Measurements from ENCODE around the gene UHRF1. TPM values are rescaled to one million over a fixed set of nuclear protein-coding genes. Genes with fewer than 3 reads are reported as not detected.
A peak's percentile ranks its signal among the peaks of the same experiment; 100 is the strongest.

Gene UHRF1
- total RNA-seq, 4 donors from 2014 or later: 3.4 to 21.7 (median 11.5) TPM

- H3K9me3 ChIP-seq: no peaks in the 10 kb centered on the region
- no peaks in the 10 kb centered on the region for H3K27me3 ChIP-seq
- TF ChIP-seq, protein P1, sequence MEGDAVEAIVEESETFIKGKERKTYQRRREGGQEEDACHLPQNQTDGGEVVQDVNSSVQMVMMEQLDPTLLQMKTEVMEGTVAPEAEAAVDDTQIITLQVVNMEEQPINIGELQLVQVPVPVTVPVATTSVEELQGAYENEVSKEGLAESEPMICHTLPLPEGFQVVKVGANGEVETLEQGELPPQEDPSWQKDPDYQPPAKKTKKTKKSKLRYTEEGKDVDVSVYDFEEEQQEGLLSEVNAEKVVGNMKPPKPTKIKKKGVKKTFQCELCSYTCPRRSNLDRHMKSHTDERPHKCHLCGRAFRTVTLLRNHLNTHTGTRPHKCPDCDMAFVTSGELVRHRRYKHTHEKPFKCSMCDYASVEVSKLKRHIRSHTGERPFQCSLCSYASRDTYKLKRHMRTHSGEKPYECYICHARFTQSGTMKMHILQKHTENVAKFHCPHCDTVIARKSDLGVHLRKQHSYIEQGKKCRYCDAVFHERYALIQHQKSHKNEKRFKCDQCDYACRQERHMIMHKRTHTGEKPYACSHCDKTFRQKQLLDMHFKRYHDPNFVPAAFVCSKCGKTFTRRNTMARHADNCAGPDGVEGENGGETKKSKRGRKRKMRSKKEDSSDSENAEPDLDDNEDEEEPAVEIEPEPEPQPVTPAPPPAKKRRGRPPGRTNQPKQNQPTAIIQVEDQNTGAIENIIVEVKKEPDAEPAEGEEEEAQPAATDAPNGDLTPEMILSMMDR (IDR thresholded peaks at IDR 0.05): no peak
- no peak for TF ChIP-seq POLR2A (IDR thresholded peaks at IDR 0.05)
- peaks cover 3 to 72% (median 12%) of the 10 kb centered on the region in 3 donors for H3K4me1 ChIP-seq
- 80% methylated on average over 1 of the region's 19 CpGs; no CpG with 5 or more reads in 1 of the 2 donors for WGBS, 2 donors
- no peak overlapping the region for H3K4me3 ChIP-seq
- intact Hi-C loops (cut with DNase I): no loop called here
- H3K36me3 ChIP-seq: peaks cover 0 to 15% (median 0%) of the 10 kb centered on the region in 3 donors
- no peak overlapping the region for H3K27ac ChIP-seq
- DNase-seq: no peak
These were observed 76.8 kb downstream of the UHRF1 start for GRCh38 chr19:4986056-4986455.

DNA sequence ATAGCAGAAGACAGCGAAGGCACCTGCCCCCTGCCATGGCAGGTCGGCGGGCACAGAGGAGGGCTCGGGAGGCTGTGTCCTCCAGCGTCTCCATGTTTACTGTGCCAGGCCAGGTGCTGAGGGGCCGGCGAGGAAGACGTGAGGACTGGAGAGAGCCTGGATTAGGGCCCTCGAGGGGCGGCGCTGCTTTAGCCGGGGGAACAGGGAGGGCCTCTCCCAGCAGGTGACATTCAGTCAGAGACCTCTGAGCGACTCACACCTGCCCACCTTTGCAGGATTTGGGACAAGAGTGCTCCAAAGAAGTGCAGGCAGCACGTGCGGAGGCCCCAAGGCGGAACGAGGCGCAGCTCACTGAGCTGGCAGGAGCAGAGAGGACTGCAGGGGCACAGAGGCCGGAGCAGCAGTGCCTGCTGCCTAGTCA is 77.2 kb downstream of the UHRF1 start:
- no peak overlapping the region for H3K4me3 ChIP-seq
- H3K9me3 ChIP-seq: no peaks in the 10 kb centered on the region
- H3K36me3 ChIP-seq: peaks cover 0 to 15% (median 0%) of the 10 kb centered on the region in 3 donors
- no peak for DNase-seq
- H3K27ac ChIP-seq: no peak overlapping the region
- peaks cover 3 to 67% (median 12%) of the 10 kb centered on the region in 3 donors for H3K4me1 ChIP-seq
- H3K27me3 ChIP-seq: no peaks in the 10 kb centered on the region
- 81 to 91% methylated on average over 8 to 14 of the region's 19 CpGs for WGBS, 2 donors
- no peak for TF ChIP-seq POLR2A (IDR thresholded peaks at IDR 0.05)
- TF ChIP-seq, protein P1 (IDR thresholded peaks at IDR 0.05): no peak
- intact Hi-C loops (cut with DNase I): no loop called here

DNA sequence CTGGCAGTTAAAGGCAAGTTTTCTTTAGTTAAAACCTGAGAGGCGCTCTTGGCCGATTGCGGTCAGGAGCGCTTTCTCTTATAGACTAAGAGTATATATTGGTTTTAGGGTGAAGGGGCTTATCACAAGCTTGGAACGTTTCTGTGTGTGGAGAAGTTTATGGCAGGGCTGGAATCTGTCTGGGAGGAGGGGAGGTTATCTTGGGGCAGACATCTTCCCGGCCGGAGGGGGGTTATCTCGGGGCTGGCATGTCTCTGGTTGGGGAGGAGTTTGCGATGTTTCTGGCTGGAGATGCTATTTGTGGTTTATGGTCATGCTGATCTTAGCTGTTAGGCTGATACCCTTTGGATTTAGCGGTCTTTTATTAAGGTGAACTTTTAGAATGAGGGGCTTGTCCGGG is 78.0 kb downstream of the UHRF1 start:
- TF ChIP-seq, protein P1 (IDR thresholded peaks at IDR 0.05): no peak
- TF ChIP-seq POLR2A (IDR thresholded peaks at IDR 0.05): no peak
- peaks cover 0 to 21% (median 0%) of the 10 kb centered on the region in 3 donors for H3K36me3 ChIP-seq
- no peak overlapping the region for H3K4me3 ChIP-seq
- no peaks in the 10 kb centered on the region for H3K9me3 ChIP-seq
- DNase-seq: no peak
- WGBS, 2 donors: 60 to 78% methylated on average over 10 to 11 of the region's 11 CpGs
- intact Hi-C loops (cut with DNase I): no loop called here
- H3K27me3 ChIP-seq: no peaks in the 10 kb centered on the region
- no peak overlapping the region for H3K27ac ChIP-seq
- peaks cover 3 to 64% (median 12%) of the 10 kb centered on the region in 3 donors for H3K4me1 ChIP-seq

DNA sequence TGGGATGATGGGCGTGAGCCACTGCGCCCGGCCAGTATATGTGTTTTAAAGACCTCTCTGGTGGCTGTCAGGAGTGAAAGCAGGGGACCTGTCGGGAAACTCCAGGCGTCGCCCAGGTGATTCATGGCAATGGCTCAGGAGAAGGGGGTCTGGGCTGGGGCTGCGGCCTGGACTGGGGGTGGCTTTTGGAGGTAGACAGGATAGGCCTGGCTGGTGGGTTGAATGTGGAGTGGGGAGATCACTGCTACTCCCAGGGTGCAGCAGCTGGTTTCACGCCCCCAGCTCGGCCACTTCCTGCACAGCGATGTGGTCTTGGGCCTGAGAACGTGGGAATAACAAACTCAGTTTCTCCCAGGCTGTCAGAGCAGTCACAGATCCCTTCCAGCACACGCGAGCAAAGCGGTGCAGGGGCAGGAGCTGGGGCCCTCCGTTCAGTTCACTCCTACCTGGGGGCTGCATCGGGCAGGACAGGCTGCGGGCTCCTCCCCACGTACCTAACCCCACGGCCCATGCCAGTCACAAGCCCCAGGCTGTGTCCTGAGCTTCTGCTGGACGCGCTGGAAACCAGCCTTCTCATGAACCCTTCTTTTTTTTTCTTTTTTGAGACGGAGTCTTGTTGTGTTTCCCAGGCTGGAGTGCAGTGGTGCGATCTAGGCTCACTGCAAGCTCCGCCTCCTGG is 78.5 kb downstream of the UHRF1 start:
- intact Hi-C loops (cut with DNase I): no loop called here
- Histone ChIP-seq H3K4me3 (no peak overlapping the region), H3K9me3 (no peaks in the 10 kb centered on the region), H3K36me3 (peaks cover 0 to 24% (median 0%) of the 10 kb centered on the region in 3 donors), H3K27ac (no peak overlapping the region), H3K4me1 (peaks cover 3 to 64% (median 12%) of the 10 kb centered on the region in 3 donors), H3K27me3 (no peaks in the 10 kb centered on the region)
- TF ChIP-seq, protein P1 (IDR thresholded peaks at IDR 0.05): no peak
- TF ChIP-seq POLR2A (IDR thresholded peaks at IDR 0.05): no peak
- WGBS, 2 donors: 81 to 85% methylated on average over 17 to 21 of the region's 24 CpGs
- no peak for DNase-seq

GRCh38 chr19:4988770-4989251 is 79.5 kb downstream of the UHRF1 start:
- intact Hi-C loops (cut with DNase I): no loop called here
- no peak for DNase-seq
- H3K27ac ChIP-seq: peak overlapping the region in 3 of 4 donors; percentile 1 to 50 (median 16)
- no peak for TF ChIP-seq POLR2A (IDR thresholded peaks at IDR 0.05)
- TF ChIP-seq, protein P1 (IDR thresholded peaks at IDR 0.05): no peak
- no peaks in the 10 kb centered on the region for H3K27me3 ChIP-seq
- H3K9me3 ChIP-seq: no peaks in the 10 kb centered on the region
- H3K36me3 ChIP-seq: peaks cover 0 to 21% (median 0%) of the 10 kb centered on the region in 3 donors
- WGBS, 2 donors: 56 to 71% methylated on average over 10 to 12 of the region's 13 CpGs
- peak overlapping the region in 1 of 4 donors; percentile 24 for H3K4me3 ChIP-seq
- peaks cover 3 to 56% (median 6%) of the 10 kb centered on the region in 3 donors for H3K4me1 ChIP-seq

Data from esophagus squamous epithelium (tissue), 5 donors.